Measurements from ENCODE around the gene XCL2. TPM values are rescaled to one million over a fixed set of nuclear protein-coding genes. Genes with fewer than 3 reads are reported as not detected.

Gene XCL2
- polyA plus RNA-seq, 6 donors from 2014 or later = 0.65 to 1.1 (median 0.77) TPM; not detected in 3

DNA sequence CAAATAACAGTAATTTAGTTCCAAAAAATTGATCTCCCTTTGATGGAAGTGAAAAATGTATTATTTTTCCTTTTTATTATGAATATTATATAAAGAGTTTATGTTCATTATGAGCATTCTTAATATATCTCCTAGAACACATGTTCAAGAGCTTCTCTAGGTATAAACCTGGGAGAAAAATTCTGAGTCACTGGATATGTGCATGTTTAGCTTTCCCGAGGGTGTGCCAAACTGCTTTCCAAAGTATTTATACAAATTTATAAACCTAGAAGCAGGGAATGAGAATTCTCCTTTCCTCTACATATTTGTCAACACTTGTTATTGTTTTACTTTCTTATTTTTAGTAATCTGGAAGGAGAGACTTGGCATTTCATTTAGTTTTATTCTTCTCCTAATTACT is 25.0 kb downstream of the XCL2 start:
- peaks cover 0 to 11% of the 10 kb centered on the region in 2 donors for H3K36me3 Mint-ChIP-seq
- no peak for ATAC-seq (ENCODE audit: low read depth in 2 of 2)
- H3K9me3 Mint-ChIP-seq = peaks cover 2 to 11% (median 5%) of the 10 kb centered on the region in 7 donors
- no peak overlapping the region for H3K4me3 Mint-ChIP-seq
- no peak overlapping the region for H3K27ac Mint-ChIP-seq
- H3K4me1 Mint-ChIP-seq = peaks cover 0 to 10% (median 0%) of the 10 kb centered on the region in 3 donors
- H3K27me3 Mint-ChIP-seq = peaks cover 3 to 33% (median 11%) of the 10 kb centered on the region in 3 donors
- DNase-seq = no peak

DNA sequence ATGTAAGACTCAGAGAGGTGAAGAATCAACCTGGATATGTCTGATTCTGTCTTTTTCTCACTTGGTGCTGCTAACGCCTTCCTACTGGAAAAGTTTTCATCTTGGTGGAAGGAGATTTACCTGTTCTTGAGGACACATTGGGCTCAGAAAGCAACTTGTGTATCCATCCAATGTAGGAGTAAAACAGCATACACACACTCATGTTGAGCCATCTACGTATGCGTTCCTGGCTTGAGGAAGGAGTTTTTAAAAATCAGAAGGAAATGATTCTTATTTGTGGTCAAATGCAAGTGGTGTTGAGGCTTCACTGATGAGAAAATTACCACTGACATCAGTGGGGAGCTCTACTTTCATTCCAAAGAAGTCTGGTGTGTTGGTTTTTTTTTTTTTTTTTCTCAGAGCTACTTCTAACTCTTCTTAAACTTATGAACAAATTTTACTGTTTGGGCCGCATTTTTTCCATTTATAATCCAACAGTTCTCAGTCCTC is 25.6 kb downstream of the XCL2 start:
- no peak overlapping the region for H3K4me3 Mint-ChIP-seq
- no peak overlapping the region for H3K27ac Mint-ChIP-seq

GRCh38 chr1:168514455-168514854 is 29.3 kb downstream of the XCL2 start:
- Mint-ChIP-seq H3K27ac (no peak overlapping the region), H3K4me1 (no peaks in the 10 kb centered on the region), H3K36me3 (no peaks in the 10 kb centered on the region), H3K4me3 (no peak overlapping the region), H3K27me3 (peaks cover 0 to 3% (median 2%) of the 10 kb centered on the region in 3 donors), H3K9me3 (no peaks in the 10 kb centered on the region)
- ATAC-seq (ENCODE audit: low read depth in 2 of 2) (no peak), DNase-seq (no peak)

More for the DNA sequence above, 25.6 kb downstream of the XCL2 start:
- DNase-seq (no peak), ATAC-seq (ENCODE audit: low read depth in 2 of 2) (no peak)
- H3K36me3 Mint-ChIP-seq = peaks cover 0 to 6% of the 10 kb centered on the region in 2 donors
- peaks cover 0 to 10% (median 0%) of the 10 kb centered on the region in 3 donors for H3K4me1 Mint-ChIP-seq
- H3K9me3 Mint-ChIP-seq = peaks cover 0 to 7% (median 3%) of the 10 kb centered on the region in 7 donors
- peaks cover 3 to 30% (median 11%) of the 10 kb centered on the region in 3 donors for H3K27me3 Mint-ChIP-seq

DNA sequence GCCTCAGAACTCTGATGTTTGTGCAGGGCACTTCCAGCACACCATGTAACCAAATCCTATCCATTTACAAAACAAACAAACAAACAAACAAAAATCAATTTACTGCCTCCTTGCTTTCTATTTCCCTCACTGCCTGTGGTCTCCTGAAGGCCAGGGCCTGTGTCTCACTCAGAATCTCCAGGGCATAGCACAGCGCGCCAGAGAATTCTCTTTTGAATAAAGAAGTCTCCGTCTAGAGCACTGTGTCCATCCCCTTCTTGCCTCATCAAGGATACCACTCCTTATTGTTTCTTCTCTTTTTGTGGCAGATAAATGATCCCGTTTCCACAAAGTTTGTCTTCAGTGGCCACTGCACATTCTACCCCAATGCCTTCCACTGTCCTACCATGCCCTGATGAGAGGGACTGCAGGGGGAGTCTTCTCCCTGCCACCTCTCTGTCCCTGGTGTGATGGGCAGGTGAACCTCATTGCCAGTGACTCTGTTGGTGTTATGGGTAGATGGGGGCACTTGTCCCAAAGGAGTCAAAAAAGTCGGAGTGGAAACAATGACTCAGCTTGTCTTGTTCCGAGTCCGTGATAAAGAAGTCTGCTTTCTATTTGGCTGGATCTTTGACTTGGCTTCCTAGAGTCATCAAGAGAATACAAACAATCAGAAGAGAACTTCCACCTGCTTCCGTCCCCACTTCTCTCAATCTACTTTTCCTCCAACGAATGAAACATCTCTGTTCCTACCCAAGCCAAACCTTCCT is 30.0 kb downstream of the XCL2 start:
- H3K4me3 Mint-ChIP-seq = no peak overlapping the region
- no peaks in the 10 kb centered on the region for H3K9me3 Mint-ChIP-seq
- no peak overlapping the region for H3K27ac Mint-ChIP-seq
- no peaks in the 10 kb centered on the region for H3K4me1 Mint-ChIP-seq
- DNase-seq (no peak), ATAC-seq (ENCODE audit: low read depth in 2 of 2) (no peak)
- H3K27me3 Mint-ChIP-seq = peaks cover 0 to 3% (median 0%) of the 10 kb centered on the region in 3 donors
- H3K36me3 Mint-ChIP-seq = no peaks in the 10 kb centered on the region

- H3K9me3 Mint-ChIP-seq = no peaks in the 10 kb centered on the region
- ATAC-seq (ENCODE audit: low read depth in 2 of 2) = no peak
- peaks cover 0 to 3% (median 0%) of the 10 kb centered on the region in 3 donors for H3K27me3 Mint-ChIP-seq
- no peak for DNase-seq
- H3K27ac Mint-ChIP-seq = no peak overlapping the region
- H3K4me1 Mint-ChIP-seq = no peaks in the 10 kb centered on the region
- no peaks in the 10 kb centered on the region for H3K36me3 Mint-ChIP-seq
- no peak overlapping the region for H3K4me3 Mint-ChIP-seq
These were observed 30.8 kb downstream of the XCL2 start for GRCh38 chr1:168512864-168513595.

DNA sequence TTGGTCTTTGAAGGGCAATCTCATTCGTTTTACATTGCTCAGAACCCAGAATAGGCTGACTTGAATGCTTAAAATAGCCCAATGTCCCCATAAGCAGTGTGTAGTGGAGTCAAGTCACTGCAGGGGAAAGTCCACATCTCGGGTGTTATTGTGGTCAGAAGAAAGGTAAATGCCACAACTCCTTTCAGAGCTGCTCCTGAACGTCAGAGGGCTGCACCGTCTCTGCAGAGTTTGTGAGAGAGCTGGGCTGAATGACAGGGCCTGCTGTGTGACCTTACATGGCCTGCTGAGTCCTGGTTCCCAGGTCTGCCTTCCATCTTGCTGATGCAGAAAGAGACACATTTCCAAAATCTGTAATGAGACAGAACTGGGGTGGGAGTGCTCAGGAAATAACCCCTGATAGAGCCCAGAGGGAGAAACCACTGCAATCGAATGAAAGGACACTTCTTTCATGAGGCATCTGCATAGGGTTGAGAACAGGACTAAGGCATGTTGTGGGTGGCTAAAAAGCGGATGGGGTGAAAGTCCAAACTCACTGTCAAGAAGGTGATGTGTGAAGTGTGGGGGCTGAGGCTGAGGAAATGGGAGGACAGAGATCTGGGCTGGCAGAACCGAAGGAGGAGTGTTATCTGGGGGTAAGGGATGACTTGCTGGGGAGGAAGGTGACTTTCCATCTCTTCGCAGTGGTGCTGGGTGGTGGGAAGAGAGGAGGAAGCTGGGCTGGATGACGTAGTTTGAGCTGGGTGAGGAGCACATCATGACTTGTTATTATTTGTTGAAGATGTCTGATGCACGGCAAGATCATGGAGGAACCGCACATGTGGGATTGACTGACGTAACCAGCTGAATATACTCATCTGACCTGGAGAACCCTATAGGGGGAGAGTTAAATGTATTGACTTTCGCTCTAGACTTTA is 33.7 kb downstream of the XCL2 start:
- Mint-ChIP-seq H3K27me3 (no peaks in the 10 kb centered on the region), H3K36me3 (no peaks in the 10 kb centered on the region), H3K4me1 (no peaks in the 10 kb centered on the region), H3K27ac (no peak overlapping the region), H3K9me3 (no peaks in the 10 kb centered on the region), H3K4me3 (no peak overlapping the region)
- DNase-seq (no peak), ATAC-seq (ENCODE audit: low read depth in 2 of 2) (no peak)

DNA sequence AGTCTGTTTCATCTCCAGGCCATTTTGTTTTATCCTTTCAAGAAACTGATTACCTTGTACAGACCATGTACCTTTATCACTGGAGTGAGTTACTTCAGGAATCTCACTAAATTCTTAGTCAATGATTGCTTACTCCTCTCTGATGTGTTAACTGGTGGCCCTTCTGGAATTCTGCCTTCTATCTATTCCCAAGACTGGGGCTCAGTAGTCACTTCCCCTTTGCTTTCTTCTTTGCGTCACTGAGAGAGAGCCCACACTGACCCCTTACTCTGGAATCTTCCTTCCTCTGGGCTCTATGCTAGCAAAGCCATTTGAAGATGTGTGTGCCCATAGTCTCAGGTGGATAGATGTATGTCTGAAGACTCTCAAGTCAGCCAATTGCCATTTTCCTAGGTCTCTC is 34.6 kb downstream of the XCL2 start:
- Mint-ChIP-seq H3K27ac (no peak overlapping the region), H3K9me3 (no peaks in the 10 kb centered on the region), H3K27me3 (no peaks in the 10 kb centered on the region), H3K36me3 (no peaks in the 10 kb centered on the region), H3K4me1 (no peaks in the 10 kb centered on the region), H3K4me3 (no peak overlapping the region)
- no peak for DNase-seq
- no peak for ATAC-seq (ENCODE audit: low read depth in 2 of 2)

- Mint-ChIP-seq H3K27ac (no peak overlapping the region), H3K4me1 (no peaks in the 10 kb centered on the region), H3K4me3 (no peak overlapping the region), H3K9me3 (no peaks in the 10 kb centered on the region), H3K36me3 (no peaks in the 10 kb centered on the region), H3K27me3 (no peaks in the 10 kb centered on the region)
- no peak for DNase-seq
- ATAC-seq (ENCODE audit: low read depth in 2 of 2) = no peak
These were observed 36.0 kb downstream of the XCL2 start for GRCh38 chr1:168507828-168508227.

DNA sequence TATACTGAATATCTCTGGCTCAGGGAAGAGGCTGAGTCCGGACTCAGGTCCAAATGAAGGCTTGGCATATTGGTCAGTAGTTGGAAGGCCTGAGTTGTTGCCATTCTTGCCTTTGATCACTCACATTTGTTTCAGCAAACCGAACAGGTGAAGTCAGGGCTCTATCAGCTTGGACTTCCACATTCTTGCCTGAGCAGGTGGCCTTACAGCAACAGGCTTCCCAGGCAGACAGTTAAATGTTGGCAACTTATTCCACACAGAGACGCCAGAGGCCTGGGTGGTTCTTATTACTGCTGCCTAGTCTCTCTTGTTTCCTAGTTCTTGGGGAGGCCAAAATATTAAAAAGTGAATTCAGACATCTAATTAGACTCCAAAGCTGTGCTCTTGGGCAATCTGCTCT is 36.6 kb downstream of the XCL2 start:
- Mint-ChIP-seq H3K9me3 (no peaks in the 10 kb centered on the region), H3K4me1 (no peaks in the 10 kb centered on the region), H3K27ac (no peak overlapping the region), H3K36me3 (no peaks in the 10 kb centered on the region), H3K4me3 (no peak overlapping the region), H3K27me3 (no peaks in the 10 kb centered on the region)
- no peak for ATAC-seq (ENCODE audit: low read depth in 2 of 2)
- DNase-seq = no peak

DNA sequence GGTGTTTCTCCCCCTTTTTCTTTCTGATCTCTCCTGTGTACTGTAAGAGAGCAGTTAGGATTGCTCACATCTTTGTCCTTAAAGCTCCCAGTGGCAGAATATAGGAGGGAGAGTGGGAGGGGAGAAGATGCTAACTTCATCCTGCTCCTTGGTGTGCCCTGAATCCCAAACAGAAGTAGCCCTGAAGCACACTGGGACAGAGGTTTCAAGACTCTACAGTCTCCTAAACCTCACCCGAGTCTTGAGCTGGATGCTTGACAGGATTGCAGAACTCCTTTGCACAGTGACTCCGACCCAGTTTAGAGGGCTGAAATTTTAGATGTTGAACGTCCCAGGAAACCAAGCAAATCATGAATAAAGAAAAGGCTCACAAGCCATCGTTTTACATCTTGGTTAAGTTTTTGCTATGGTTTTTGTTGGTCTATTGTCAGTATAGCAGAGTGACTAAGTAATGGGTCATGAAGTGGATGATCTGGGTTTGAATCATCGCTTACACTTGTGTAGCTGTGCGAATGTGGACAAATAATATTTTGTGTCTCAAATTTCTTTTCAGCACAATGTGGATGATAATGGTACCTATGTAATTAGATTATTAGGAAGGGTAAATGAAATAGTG is 37.5 kb downstream of the XCL2 start:
- Mint-ChIP-seq H3K4me1 (no peaks in the 10 kb centered on the region), H3K9me3 (no peaks in the 10 kb centered on the region), H3K27me3 (no peaks in the 10 kb centered on the region), H3K27ac (no peak overlapping the region), H3K4me3 (no peak overlapping the region), H3K36me3 (no peaks in the 10 kb centered on the region)
- DNase-seq (no peak), ATAC-seq (ENCODE audit: low read depth in 2 of 2) (no peak)

- no peaks in the 10 kb centered on the region for H3K9me3 Mint-ChIP-seq
- H3K36me3 Mint-ChIP-seq = no peaks in the 10 kb centered on the region
- no peak overlapping the region for H3K4me3 Mint-ChIP-seq
- DNase-seq = no peak
- no peak overlapping the region for H3K27ac Mint-ChIP-seq
- H3K27me3 Mint-ChIP-seq = no peaks in the 10 kb centered on the region
- ATAC-seq (ENCODE audit: low read depth in 2 of 2) = no peak
- no peaks in the 10 kb centered on the region for H3K4me1 Mint-ChIP-seq
These were observed 38.8 kb downstream of the XCL2 start for GRCh38 chr1:168505006-168505405.

- H3K9me3 Mint-ChIP-seq = no peaks in the 10 kb centered on the region
- H3K27me3 Mint-ChIP-seq = no peaks in the 10 kb centered on the region
- H3K4me1 Mint-ChIP-seq = no peaks in the 10 kb centered on the region
- H3K27ac Mint-ChIP-seq = no peak overlapping the region
- DNase-seq = no peak
- H3K36me3 Mint-ChIP-seq = no peaks in the 10 kb centered on the region
- ATAC-seq (ENCODE audit: low read depth in 2 of 2) = no peak
- H3K4me3 Mint-ChIP-seq = no peak overlapping the region
These were observed 39.5 kb downstream of the XCL2 start for GRCh38 chr1:168504064-168504837.

Data from naive B cell (primary cell).